ENCODE results near the gene CSRP2.

The CSRP2 gene

GRCh38 chr12:76891609-76892008 is 12.8 kb upstream of the CSRP2 start:
- no peak for TF ChIP-seq CTCF (IDR thresholded peaks at IDR 0.05; ENCODE audit: low read depth, low read length)
- no peak for DNase-seq (ENCODE audit: extremely low read depth, low read depth)

GRCh38 chr12:76890151-76891143 is 11.6 kb upstream of the CSRP2 start:
- no peak for DNase-seq (ENCODE audit: extremely low read depth, low read depth)

GRCh38 chr12:76888775-76889174 is 10.0 kb upstream of the CSRP2 start:
- no peak for DNase-seq (ENCODE audit: extremely low read depth, low read depth)
- no peak for TF ChIP-seq CTCF (IDR thresholded peaks at IDR 0.05; ENCODE audit: low read depth, low read length)

More at GRCh38 chr12:76890151-76891143, 11.6 kb upstream of the CSRP2 start:
- no peak for TF ChIP-seq CTCF (IDR thresholded peaks at IDR 0.05; ENCODE audit: low read depth, low read length)

- TF ChIP-seq CTCF (IDR thresholded peaks at IDR 0.05; ENCODE audit: low read depth, low read length) = no peak
- DNase-seq (ENCODE audit: extremely low read depth, low read depth) = no peak
Observed at GRCh38 chr12:76883811-76884210, 5.0 kb upstream of the CSRP2 start.

- no peak for TF ChIP-seq CTCF (IDR thresholded peaks at IDR 0.05; ENCODE audit: low read depth, low read length)
- DNase-seq (ENCODE audit: extremely low read depth, low read depth) = no peak
Observed at GRCh38 chr12:76883151-76883550, 4.3 kb upstream of the CSRP2 start.

- no peak for DNase-seq (ENCODE audit: extremely low read depth, low read depth)
- TF ChIP-seq CTCF (IDR thresholded peaks at IDR 0.05; ENCODE audit: low read depth, low read length) = no peak
Observed at GRCh38 chr12:76882367-76882766, 3.5 kb upstream of the CSRP2 start.

GRCh38 chr12:76881142-76881541 is 2.3 kb upstream of the CSRP2 start:
- no peak for DNase-seq (ENCODE audit: extremely low read depth, low read depth)
- TF ChIP-seq CTCF (IDR thresholded peaks at IDR 0.05; ENCODE audit: low read depth, low read length) = no peak
